HepG2 (cell line): Measurements from ENCODE around the gene HDGF. TPM values are rescaled to one million over a fixed set of nuclear protein-coding genes. Genes with fewer than 3 reads are reported as not detected.

ENCODE experiments used
- ATAC-seq: fragments of 200-7000 bp; cut with Tn5 transposase; 3 replicates; pipeline ENCODE4 v1.9.1; 2020; ENCODE audit warnings: mild to moderate bottlenecking, moderate library complexity
- BruUV-seq: library from RNA; stranded (reverse); fragments of 400-500 nt; replicated peaks from 2 replicates; lab custom pipeline; 2021; lab: Mats Ljungman, UMichigan
- CTCF ChIA-PET: fragments of 300-600 bp; formaldehyde crosslinking; extraction: SDS; loops from one replicate; lab custom pipeline; 2021; ENCODE audit warnings: low total read pairs, inconsistent platforms, low intra/inter-chr PET ratio; lab: Yijun Ruan, JAX
- POLR2A ChIA-PET: fragments of 350-600 bp; sonication (Branson Sonifier 250); formaldehyde crosslinking; loops from one replicate; lab custom pipeline; 2020; ENCODE audit warnings: antibody characterized with exemption, inconsistent platforms; lab: Yijun Ruan, JAX
- DNase-seq: peaks from one replicate; pipeline ENCODE4 v3.0.0-alpha.2; 2015; ENCODE audit warnings: low spot score
- FAIRE-seq: peaks from 3 replicates; lab custom pipeline; 2011; peaks lifted over from hg19 to GRCh38; lab: Jason Lieb, UNC
- H2AFZ ChIP-seq: one replicate; pipeline ENCODE4 v1.6.1; 2011; ENCODE audit warnings: low read length, inconsistent platforms
- H3K27ac ChIP-seq: fragments of 300-600 bp; 3 replicates; pipeline ENCODE4 v1.8.0; 2011; ENCODE audit warnings: mixed run types, mild to moderate bottlenecking, mixed read lengths, low read length, inconsistent platforms; ENCODE audit not compliant: insufficient read depth; ENCODE audit errors: extremely low read length
- H3K27me3 ChIP-seq, 2 experiments: fragments of 200-600 bp in 1 of 2; 2 replicates in 1 of 2; 3 replicates in 1 of 2; pipeline versions ENCODE4 v1.6.0 to v1.8.0; 2011; ENCODE audit warnings: low read length in 2 of 2, mild to moderate bottlenecking in 2 of 2, moderate library complexity in 2 of 2, inconsistent platforms in 1 of 2; ENCODE audit not compliant: insufficient read depth in 2 of 2, control insufficient read depth in 1 of 2
- H3K36me3 ChIP-seq, 2 experiments: fragments of 200-600 bp in 1 of 2; replicated peaks in 1 of 2; 2 replicates in 1 of 2; 3 replicates in 1 of 2; pipeline versions ENCODE4 v1.5.1 to v1.8.0; 2011; ENCODE audit warnings: low read length in 2 of 2, inconsistent platforms in 1 of 2; ENCODE audit not compliant: insufficient read depth in 2 of 2, control insufficient read depth in 1 of 2
- H3K4me1 ChIP-seq: 2 replicates; pipeline ENCODE4 v1.5.1; 2012; ENCODE audit warnings: low read length, inconsistent platforms; ENCODE audit not compliant: insufficient read depth
- H3K4me2 ChIP-seq: 2 replicates; pipeline ENCODE4 v1.6.0; 2011; ENCODE audit warnings: low read depth, low read length, inconsistent platforms
- H3K4me3 ChIP-seq, 3 experiments: fragments of 200-600 bp in 1 of 3; sonication (generic), shearing (Covaris generic) in 1 of 3; replicated peaks in 1 of 3; 2 replicates each; pipeline ENCODE4 v1.5.1; 2011 to 2016; ENCODE audit warnings: low read length in 3 of 3, inconsistent platforms in 2 of 3, low read depth in 2 of 3, mild to moderate bottlenecking in 2 of 3, control low read depth in 1 of 3, mixed read lengths in 1 of 3; ENCODE audit not compliant: insufficient read depth in 1 of 3
- H3K79me2 ChIP-seq: one replicate; pipeline ENCODE4 v1.6.1; 2011; ENCODE audit warnings: low read length, inconsistent platforms; ENCODE audit not compliant: insufficient read depth
- H3K9ac ChIP-seq: 2 replicates; pipeline ENCODE4 v1.6.0; 2011; ENCODE audit warnings: mild to moderate bottlenecking, low read depth, low read length, inconsistent platforms; ENCODE audit not compliant: insufficient read depth
- H3K9me3 ChIP-seq: 2 replicates; pipeline ENCODE4 v1.5.1; 2012; ENCODE audit warnings: mild to moderate bottlenecking, low read length
- H4K20me1 ChIP-seq: 2 replicates; pipeline ENCODE4 v1.6.0; 2011; ENCODE audit warnings: inconsistent platforms, mild to moderate bottlenecking, low read length, moderate library complexity; ENCODE audit not compliant: insufficient read depth
- AKAP8 ChIP-seq: sonication (generic); formaldehyde crosslinking; IDR thresholded peaks from 2 replicates; pipeline ENCODE4 v1.5.1; 2020; ENCODE audit warnings: mild to moderate bottlenecking, missing genetic modification reagents
- ARID2 ChIP-seq: sonication (generic); formaldehyde crosslinking; IDR thresholded peaks from 2 replicates; pipeline ENCODE4 v1.8.1; 2022; ENCODE audit warnings: mild to moderate bottlenecking, missing genetic modification reagents, borderline replicate concordance
- ATF1 ChIP-seq: IDR thresholded peaks from 2 replicates; pipeline ENCODE4 v1.6.1; 2016; ENCODE audit warnings: mild to moderate bottlenecking, control low read depth
- CEBPG ChIP-seq: IDR thresholded peaks from 2 replicates; pipeline ENCODE4 v1.6.1; 2016
- HDAC1 ChIP-seq: sonication (generic); formaldehyde crosslinking; IDR thresholded peaks from 2 replicates; pipeline ENCODE4 v1.5.1; 2020; ENCODE audit warnings: mild to moderate bottlenecking, missing genetic modification reagents
- NCOR1 ChIP-seq: fragments of 200-600 bp; sonication (generic); IDR thresholded peaks from 2 replicates; pipeline ENCODE4 v1.7.0; 2017; ENCODE audit warnings: antibody characterized with exemption, low read length, borderline replicate concordance
- PAF1 ChIP-seq: IDR thresholded peaks from 2 replicates; pipeline ENCODE4 v1.6.1; 2016; ENCODE audit warnings: missing genetic modification reagents, missing compliant biosample characterization
- ZNF335 ChIP-seq: sonication (generic); formaldehyde crosslinking; IDR thresholded peaks from 2 replicates; pipeline ENCODE4 v1.4.0; 2020; ENCODE audit warnings: missing genetic modification reagents
- ZNF569 ChIP-seq: sonication (generic); formaldehyde crosslinking; IDR thresholded peaks from 2 replicates; pipeline ENCODE4 v1.5.0; 2020; ENCODE audit warnings: mild to moderate bottlenecking, missing genetic modification reagents, moderate library complexity, borderline replicate concordance
- ZSCAN29 ChIP-seq: sonication (generic); formaldehyde crosslinking; conservative IDR thresholded peaks from 2 replicates; pipeline ENCODE4 v1.4.0; 2020; ENCODE audit warnings: mild to moderate bottlenecking, missing genetic modification reagents
- WGBS: methylation state at CpG from one replicate; pipeline ENCODE4 v1.1.6; 2017; ENCODE audit warnings: low lambda C conversion rate; 5-methylcytosine and 5-hydroxymethylcytosine counted together
- in situ Hi-C: cut with HindIII; loops from 2 replicates; pipeline ENCODE4 v1.10.0; 2017; ENCODE audit warnings: low pct_unique_long_range_greater_than_20kb; ENCODE audit not compliant: extremely low pct_ligation_motif_present
- intact Hi-C: fragments of 100-400 bp; cut with micrococcal nuclease; formaldehyde crosslinking; loops from one replicate; pipeline ENCODE4 v1.10.0; 2022; ENCODE audit not compliant: unreplicated experiment
- polyA plus RNA-seq, 8 experiments: library from polyadenylated mRNA; depleted of rRNA in 3 of 8; stranded (reverse) in 7 of 8; unstranded in 1 of 8; fragments of >200 nt; fragmentation: Illumina TruSeq in 4 of 8; extraction: Trizol in 4 of 8; gene quantifications; 2 replicates each; pipeline versions ENCODE4 v1.2.1 to v1.2.3, GENCODE V29; 2011 to 2016; ENCODE audit warnings: low read depth in 4 of 8, missing spikeins in 1 of 8, mixed read lengths in 1 of 8; ENCODE audit not compliant: insufficient read depth in 1 of 8
- total RNA-seq, 5 experiments: library from RNA; depleted of rRNA; stranded (reverse); fragments of >200 nt; fragmentation: Illumina TruSeq; extraction: Trizol; gene quantifications; 2 replicates each; pipeline ENCODE4 v1.2.3, GENCODE V29; 2016; ENCODE audit warnings: low read depth in 1 of 5
- TF ChIP-seq, protein P1 (sequence below), 2 experiments: sonication (generic) in 1 of 2; formaldehyde crosslinking in 1 of 2; IDR thresholded peaks; 2 replicates each; pipeline versions ENCODE4 v1.4.0 to v1.6.1; 2018 to 2020; ENCODE audit warnings: missing genetic modification reagents in 2 of 2, borderline replicate concordance in 1 of 2, low read depth in 1 of 2, mild to moderate bottlenecking in 1 of 2, missing biosample characterization in 1 of 2
- TF ChIP-seq, protein P2 (sequence below): IDR thresholded peaks from 2 replicates; pipeline ENCODE4 v1.6.1; 2016; ENCODE audit warnings: low read depth, borderline replicate concordance
- TF ChIP-seq, protein P3 (sequence below): sonication (generic); formaldehyde crosslinking; IDR thresholded peaks from 2 replicates; pipeline ENCODE4 v1.5.0; 2020; ENCODE audit warnings: missing genetic modification reagents
- TF ChIP-seq, protein P4 (sequence below): sonication (generic); formaldehyde crosslinking; IDR thresholded peaks from 2 replicates; pipeline ENCODE4 v1.9.0; 2022; ENCODE audit warnings: missing genetic modification reagents, mild to moderate bottlenecking, borderline replicate concordance

HDGF gene
- total and polyA plus RNA-seq, 2 of the 13 experiments (the other 11 are each of a cell fraction or from before 2014, with no cell fraction given) = 156 to 196 TPM

DNA sequence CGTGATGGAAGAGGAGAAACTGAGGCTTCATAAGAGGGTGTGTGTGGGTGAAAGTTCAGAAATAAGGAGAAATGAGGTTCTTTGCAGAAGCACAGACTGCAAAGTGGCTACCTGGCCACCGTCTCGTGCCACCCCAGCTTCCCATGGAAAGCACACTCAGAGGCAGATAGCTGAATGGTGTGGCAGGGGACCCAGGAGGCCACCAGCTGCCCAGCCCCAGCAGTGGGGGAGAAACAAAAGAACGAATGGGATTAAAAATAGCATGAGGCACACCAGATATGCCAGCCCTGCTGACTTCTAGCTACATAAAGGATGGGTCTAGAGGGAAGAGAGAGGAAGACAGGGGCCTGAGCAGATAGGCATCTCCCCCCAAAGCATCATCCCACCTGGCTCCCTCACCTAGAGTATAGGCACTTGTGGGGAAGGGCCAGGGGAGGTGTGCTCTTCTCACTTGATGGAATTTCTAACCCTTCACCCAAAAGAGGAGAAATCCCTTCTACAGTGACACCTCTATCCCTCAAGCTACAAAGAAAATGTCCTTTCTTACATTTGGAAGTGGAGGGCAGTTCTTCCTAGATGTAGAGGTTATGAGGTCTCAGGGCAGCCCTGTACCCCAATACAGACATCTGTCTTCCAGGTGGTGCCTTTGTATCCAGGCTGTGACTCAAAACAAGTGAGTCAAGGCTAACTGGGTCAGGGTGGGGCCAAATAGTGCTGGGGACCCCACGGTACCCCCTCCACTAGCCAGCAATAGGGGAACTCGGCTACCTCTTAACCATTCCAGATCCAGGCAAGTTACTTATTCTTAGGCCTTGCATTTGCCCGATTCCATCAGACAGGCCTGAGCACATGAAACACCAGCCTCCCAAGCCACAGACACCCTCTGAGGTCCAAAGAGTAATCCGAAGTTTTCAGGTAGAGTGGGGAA is 3.5 kb downstream of the HDGF start (continued):
- TF ChIP-seq, protein P1, sequence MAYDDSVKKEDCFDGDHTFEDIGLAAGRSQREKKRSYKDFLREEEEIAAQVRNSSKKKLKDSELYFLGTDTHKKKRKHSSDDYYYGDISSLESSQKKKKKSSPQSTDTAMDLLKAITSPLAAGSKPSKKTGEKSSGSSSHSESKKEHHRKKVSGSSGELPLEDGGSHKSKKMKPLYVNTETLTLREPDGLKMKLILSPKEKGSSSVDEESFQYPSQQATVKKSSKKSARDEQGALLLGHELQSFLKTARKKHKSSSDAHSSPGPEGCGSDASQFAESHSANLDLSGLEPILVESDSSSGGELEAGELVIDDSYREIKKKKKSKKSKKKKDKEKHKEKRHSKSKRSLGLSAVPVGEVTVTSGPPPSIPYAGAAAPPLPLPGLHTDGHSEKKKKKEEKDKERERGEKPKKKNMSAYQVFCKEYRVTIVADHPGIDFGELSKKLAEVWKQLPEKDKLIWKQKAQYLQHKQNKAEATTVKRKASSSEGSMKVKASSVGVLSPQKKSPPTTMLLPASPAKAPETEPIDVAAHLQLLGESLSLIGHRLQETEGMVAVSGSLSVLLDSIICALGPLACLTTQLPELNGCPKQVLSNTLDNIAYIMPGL (CRISPR knock-in tag; IDR thresholded peaks at IDR 0.05; ENCODE audit: borderline replicate concordance in 1 of 2, low read depth in 1 of 2) = peak in 1 of 2 experiments; percentile 6; a peak in 1 of 4 replicates
- 0 out of 2 replicates have a peak, but pooled peaks have one; percentile 28 for TF ChIP-seq ARID2
- no peak for TF ChIP-seq ATF1 (CRISPR knock-in tag)
- TF ChIP-seq ZSCAN29 = peak; percentile 49; the same call in 1 of the 2 replicates
- peak; percentile 37; the same call in 1 of the 2 replicates for TF ChIP-seq AKAP8 (CRISPR knock-in tag)

DNA sequence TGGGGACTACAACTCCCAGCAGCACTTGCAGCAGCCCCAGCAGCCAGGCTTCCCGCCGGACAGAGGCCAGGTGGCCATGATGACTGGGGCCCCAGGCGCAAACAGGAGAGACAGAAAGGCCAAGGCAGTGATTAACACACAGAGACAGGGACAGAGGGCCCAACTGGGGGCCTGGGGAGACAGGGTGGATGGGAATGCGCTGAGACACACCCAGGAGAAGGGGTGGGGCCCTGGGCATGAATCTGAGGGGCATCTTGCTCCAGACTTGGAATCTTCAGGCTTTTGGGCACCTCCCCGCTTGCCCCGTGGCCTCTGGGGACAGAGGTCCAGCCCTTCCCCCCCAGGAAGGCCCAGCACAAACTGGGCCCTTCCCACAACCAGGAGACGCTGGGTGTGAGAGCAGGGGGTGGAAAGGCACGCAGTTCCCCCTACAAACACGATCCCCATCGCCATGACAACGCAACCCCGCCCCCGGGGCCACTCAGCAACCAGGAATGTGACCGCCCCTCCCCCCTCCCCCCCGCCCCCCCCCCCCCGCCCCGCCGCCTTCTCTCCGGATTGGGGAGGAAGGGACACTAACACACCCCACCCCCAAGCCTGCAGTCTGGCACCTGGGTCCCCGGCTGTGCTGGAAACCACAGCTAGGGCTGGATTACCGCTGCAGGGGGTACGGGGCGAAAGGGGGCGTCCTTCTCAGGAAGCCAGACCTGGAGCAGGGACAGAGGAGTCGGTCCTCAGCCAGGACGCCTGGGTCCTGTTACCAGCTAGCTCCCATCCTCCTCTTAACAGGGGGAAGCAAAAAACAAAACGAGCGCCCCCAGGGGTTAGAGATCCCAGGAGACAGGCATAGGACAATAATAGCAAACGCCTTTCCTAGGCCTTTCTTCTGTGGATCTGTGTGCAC is 4.5 kb downstream of the HDGF start:
- peaks cover 66% of the 10 kb centered on the region for H3K79me2 ChIP-seq
- no peaks in the 10 kb centered on the region; a peak in 1 of 5 replicates for H3K27me3 ChIP-seq
- CTCF ChIA-PET = no interaction called here
- intact Hi-C loops (no loop called here), in situ Hi-C loops (no loop called here)
- peaks cover 13% of the 10 kb centered on the region for H4K20me1 ChIP-seq
- peak overlapping the region; percentile 100 for H3K27ac ChIP-seq
- 5% methylated on average over 8 of the region's 29 CpGs for WGBS
- ATAC-seq (peak; percentile 72), DNase-seq (peak; percentile 90), FAIRE-seq (peak; percentile 71)
- H3K9ac ChIP-seq = peak overlapping the region; percentile 100
- no TSS peak for BruUV-seq
- H3K36me3 ChIP-seq = peaks cover 10 to 35% of the 10 kb centered on the region in 2 experiments; a peak in 4 of 5 replicates
- peak overlapping the region; percentile 100 for H3K4me2 ChIP-seq
- peak overlapping the region; percentile 87 to 90 (median 88) for H3K4me3 ChIP-seq
- H3K4me1 ChIP-seq = peaks cover 43% of the 10 kb centered on the region
- H2AFZ ChIP-seq = no peak overlapping the region
- H3K9me3 ChIP-seq = no peaks in the 10 kb centered on the region
- POLR2A ChIA-PET = interaction anchor here (0.9 to 3.3 kb wide), 7 partner anchors 18 to 290 kb away, joined by 3 to 27 read pairs (median 3); partner anchors contain the start of genes ISG20L2, METTL25B and PRCC
- TF ChIP-seq ZNF335 (CRISPR knock-in tag) = peak; percentile 84
- TF ChIP-seq, protein P2, sequence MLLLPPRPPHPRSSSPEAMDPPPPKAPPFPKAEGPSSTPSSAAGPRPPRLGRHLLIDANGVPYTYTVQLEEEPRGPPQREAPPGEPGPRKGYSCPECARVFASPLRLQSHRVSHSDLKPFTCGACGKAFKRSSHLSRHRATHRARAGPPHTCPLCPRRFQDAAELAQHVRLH (CRISPR knock-in tag) = peak; percentile 39; the same call in 1 of the 2 replicates
- 0 out of 2 replicates have a peak, but pooled peaks have one; percentile 25 for TF ChIP-seq NCOR1
- 0 out of 2 replicates have a peak, but pooled peaks have one; percentile 3 for TF ChIP-seq CEBPG (CRISPR knock-in tag)
- TF ChIP-seq, protein P3, sequence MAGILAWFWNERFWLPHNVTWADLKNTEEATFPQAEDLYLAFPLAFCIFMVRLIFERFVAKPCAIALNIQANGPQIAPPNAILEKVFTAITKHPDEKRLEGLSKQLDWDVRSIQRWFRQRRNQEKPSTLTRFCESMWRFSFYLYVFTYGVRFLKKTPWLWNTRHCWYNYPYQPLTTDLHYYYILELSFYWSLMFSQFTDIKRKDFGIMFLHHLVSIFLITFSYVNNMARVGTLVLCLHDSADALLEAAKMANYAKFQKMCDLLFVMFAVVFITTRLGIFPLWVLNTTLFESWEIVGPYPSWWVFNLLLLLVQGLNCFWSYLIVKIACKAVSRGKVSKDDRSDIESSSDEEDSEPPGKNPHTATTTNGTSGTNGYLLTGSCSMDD (CRISPR knock-in tag) = no peak
- no peak for TF ChIP-seq ZNF569 (CRISPR knock-in tag)
- TF ChIP-seq, protein P4, sequence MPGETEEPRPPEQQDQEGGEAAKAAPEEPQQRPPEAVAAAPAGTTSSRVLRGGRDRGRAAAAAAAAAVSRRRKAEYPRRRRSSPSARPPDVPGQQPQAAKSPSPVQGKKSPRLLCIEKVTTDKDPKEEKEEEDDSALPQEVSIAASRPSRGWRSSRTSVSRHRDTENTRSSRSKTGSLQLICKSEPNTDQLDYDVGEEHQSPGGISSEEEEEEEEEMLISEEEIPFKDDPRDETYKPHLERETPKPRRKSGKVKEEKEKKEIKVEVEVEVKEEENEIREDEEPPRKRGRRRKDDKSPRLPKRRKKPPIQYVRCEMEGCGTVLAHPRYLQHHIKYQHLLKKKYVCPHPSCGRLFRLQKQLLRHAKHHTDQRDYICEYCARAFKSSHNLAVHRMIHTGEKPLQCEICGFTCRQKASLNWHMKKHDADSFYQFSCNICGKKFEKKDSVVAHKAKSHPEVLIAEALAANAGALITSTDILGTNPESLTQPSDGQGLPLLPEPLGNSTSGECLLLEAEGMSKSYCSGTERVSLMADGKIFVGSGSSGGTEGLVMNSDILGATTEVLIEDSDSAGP (CRISPR knock-in tag) = peak; percentile 28; the same call in 1 of the 2 replicates
- TF ChIP-seq PAF1 = 0 out of 2 replicates have a peak, but pooled peaks have one; percentile 46
- TF ChIP-seq HDAC1 = peak; percentile 42; the same call in 1 of the 2 replicates
